IMR-90 (cell line): ENCODE results near the gene SMARCA4. TPM values are rescaled to one million over a fixed set of nuclear protein-coding genes. Genes with fewer than 3 reads are reported as not detected.
A peak's percentile ranks its signal among the peaks of the same experiment; 100 is the strongest.

ENCODE experiments used
- ATAC-seq: fragments of 200-7000 bp; cut with Tn5 transposase; 2 replicates; pipeline ENCODE4 v1.9.1; 2020; ENCODE audit warnings: low read depth, mild to moderate bottlenecking, moderate library complexity
- BruUV-seq: library from RNA; stranded (reverse); fragments of 400-500 nt; replicated peaks from 2 replicates; lab custom pipeline; 2021; lab: Mats Ljungman, UMichigan
- CTCF ChIA-PET: fragments of 300-600 bp; formaldehyde crosslinking; extraction: SDS; loops from one replicate; lab custom pipeline; 2021; ENCODE audit warnings: antibody characterized with exemption; lab: Yijun Ruan, JAX
- POLR2A ChIA-PET: fragments of 300-600 bp; sonication (Branson Sonifier 250); formaldehyde crosslinking; loops from one replicate; lab custom pipeline; 2022; ENCODE audit warnings: antibody characterized with exemption; ENCODE audit not compliant: unreplicated experiment; lab: Charles Lee
- DNase-seq: peaks from one replicate; pipeline ENCODE4 v3.0.0; 2013
- H2AFZ ChIP-seq: replicated peaks from 2 replicates; pipeline ENCODE3; 2013; ENCODE audit warnings: low read length, mild to moderate bottlenecking; ENCODE audit not compliant: poor library complexity
- H2AK5ac ChIP-seq: 2 replicates; pipeline ENCODE4 v1.6.1; 2013; ENCODE audit warnings: low read depth, low read length, inconsistent platforms
- H2AK9ac ChIP-seq: replicated peaks from 2 replicates; pipeline ENCODE3; 2013; ENCODE audit warnings: mild to moderate bottlenecking, low read depth, low read length, moderate library complexity; ENCODE audit not compliant: poor library complexity
- H2BK120ac ChIP-seq: 2 replicates; pipeline ENCODE4 v1.6.1; 2013; ENCODE audit warnings: low read depth, low read length, inconsistent platforms
- H2BK15ac ChIP-seq: 3 replicates; pipeline ENCODE4 v1.6.1; 2013; ENCODE audit warnings: low read depth, low read length, inconsistent platforms
- H2BK20ac ChIP-seq: 2 replicates; pipeline ENCODE4 v1.6.1; 2013; ENCODE audit warnings: low read depth, mild to moderate bottlenecking, inconsistent platforms, low read length, moderate library complexity
- H2BK5ac ChIP-seq: 2 replicates; pipeline ENCODE4 v1.6.1; 2013; ENCODE audit warnings: mild to moderate bottlenecking, low read depth, low read length, inconsistent platforms; ENCODE audit not compliant: poor library complexity, severe bottlenecking
- H3K14ac ChIP-seq: replicated peaks from 2 replicates; pipeline ENCODE4 v1.6.1; 2013; ENCODE audit warnings: low read depth, low read length, inconsistent platforms
- H3K18ac ChIP-seq: 2 replicates; pipeline ENCODE4 v1.6.1; 2013; ENCODE audit warnings: low read depth, low read length, control low read depth
- H3K23ac ChIP-seq: 2 replicates; pipeline ENCODE4 v1.6.1; 2013; ENCODE audit warnings: low read depth, low read length, inconsistent platforms
- H3K27ac ChIP-seq: 2 replicates; pipeline ENCODE4 v1.5.1; 2013; ENCODE audit warnings: mild to moderate bottlenecking, control low read depth, low read length; ENCODE audit not compliant: insufficient read depth
- H3K27me3 ChIP-seq: 2 replicates; pipeline ENCODE4 v1.6.1; 2013; ENCODE audit warnings: low read length; ENCODE audit not compliant: control insufficient read depth, insufficient read depth
- H3K36me3 ChIP-seq: 2 replicates; pipeline ENCODE4 v1.6.1; 2013; ENCODE audit warnings: low read length, mixed read lengths; ENCODE audit not compliant: control insufficient read depth, insufficient read depth
- H3K4ac ChIP-seq: 2 replicates; pipeline ENCODE4 v1.6.1; 2013; ENCODE audit warnings: low read depth, low read length, inconsistent platforms
- H3K4me1 ChIP-seq: 2 replicates; pipeline ENCODE4 v1.6.1; 2013; ENCODE audit warnings: low read length, mixed read lengths; ENCODE audit not compliant: control insufficient read depth, insufficient read depth
- H3K4me2 ChIP-seq: 2 replicates; pipeline ENCODE4 v1.6.1; 2013; ENCODE audit warnings: low read depth, mild to moderate bottlenecking, control low read depth, low read length, moderate library complexity
- H3K4me3 ChIP-seq: 2 replicates; pipeline ENCODE4 v1.5.1; 2013; ENCODE audit warnings: low read depth, mild to moderate bottlenecking, control low read depth, low read length, moderate library complexity; ENCODE audit not compliant: insufficient read depth
- H3K56ac ChIP-seq: 2 replicates; pipeline ENCODE4 v1.6.1; 2013; ENCODE audit warnings: low read length, inconsistent platforms; ENCODE audit not compliant: insufficient read depth; ENCODE audit errors: extremely low read depth
- H3K79me1 ChIP-seq, 2 experiments: 2 replicates each; pipeline ENCODE4 v1.6.1; 2013; ENCODE audit warnings: low read length in 2 of 2, inconsistent platforms in 1 of 2, low read depth in 1 of 2
- H3K9ac ChIP-seq: 2 replicates; pipeline ENCODE4 v1.6.1; 2013; ENCODE audit warnings: low read depth, low read length, control low read depth
- H3K9me1 ChIP-seq: 2 replicates; pipeline ENCODE4 v1.6.1; 2013; ENCODE audit warnings: low read length, inconsistent platforms; ENCODE audit not compliant: insufficient read depth
- H3K9me3 ChIP-seq: 2 replicates; pipeline ENCODE4 v1.6.1; 2013; ENCODE audit warnings: low read length; ENCODE audit not compliant: control insufficient read depth, insufficient read depth
- H4K20me1 ChIP-seq: 2 replicates; pipeline ENCODE4 v1.6.1; 2013; ENCODE audit warnings: low read length, inconsistent platforms; ENCODE audit not compliant: insufficient read depth
- H4K5ac ChIP-seq: 2 replicates; pipeline ENCODE4 v1.6.1; 2013; ENCODE audit warnings: mild to moderate bottlenecking, low read depth, low read length, control low read depth
- H4K8ac ChIP-seq, 2 experiments: 2 replicates each; pipeline ENCODE4 v1.6.1; 2013; ENCODE audit warnings: low read depth in 2 of 2, low read length in 2 of 2, control low read depth in 1 of 2, inconsistent platforms in 1 of 2
- H4K91ac ChIP-seq: 2 replicates; pipeline ENCODE4 v1.6.1; 2013; ENCODE audit warnings: low read depth, low read length, inconsistent platforms; ENCODE audit not compliant: insufficient read depth
- BHLHE40 ChIP-seq: fragments of 150-350 bp; IDR thresholded peaks from 2 replicates; pipeline ENCODE4 v1.6.1; 2016; ENCODE audit warnings: mild to moderate bottlenecking, low read depth, low read length
- CEBPB ChIP-seq: IDR thresholded peaks from 2 replicates; pipeline ENCODE4 v1.6.1; 2012; ENCODE audit warnings: low read depth, low read length, improper control_type of control experiment
- ELK1 ChIP-seq: fragments of 150-350 bp; IDR thresholded peaks from 2 replicates; pipeline ENCODE4 v1.6.1; 2016; ENCODE audit warnings: low read depth, mild to moderate bottlenecking, low read length, moderate library complexity, borderline replicate concordance
- FOS ChIP-seq: fragments of 150-350 bp; IDR thresholded peaks from 2 replicates; pipeline ENCODE4 v1.6.1; 2016; ENCODE audit warnings: low read depth, low read length
- MAFK ChIP-seq: IDR thresholded peaks from 2 replicates; pipeline ENCODE4 v1.6.1; 2012; ENCODE audit warnings: low read depth, low read length, improper control_type of control experiment
- MAZ ChIP-seq: IDR thresholded peaks from 2 replicates; pipeline ENCODE4 v1.6.1; 2012; ENCODE audit warnings: low read depth, mild to moderate bottlenecking, low read length, improper control_type of control experiment, moderate library complexity, borderline replicate concordance
- NFE2L2 ChIP-seq: fragments of 150-350 bp; IDR thresholded peaks from 2 replicates; pipeline ENCODE4 v1.6.1; 2016; ENCODE audit warnings: low read depth, mild to moderate bottlenecking, low read length
- POLR2A ChIP-seq: IDR thresholded peaks from 2 replicates; pipeline ENCODE4 v1.6.1; 2012; ENCODE audit warnings: mild to moderate bottlenecking, low read depth, low read length
- RAD21 ChIP-seq: IDR thresholded peaks from 2 replicates; pipeline ENCODE4 v1.6.1; 2012; ENCODE audit warnings: low read length, improper control_type of control experiment
- RCOR1 ChIP-seq: IDR thresholded peaks from 2 replicates; pipeline ENCODE4 v1.6.1; 2012; ENCODE audit warnings: mild to moderate bottlenecking, low read length, improper control_type of control experiment; ENCODE audit not compliant: insufficient replicate concordance
- RFX5 ChIP-seq: IDR thresholded peaks from 2 replicates; pipeline ENCODE4 v1.8.0; 2012; ENCODE audit warnings: low read depth, mild to moderate bottlenecking, low read length, moderate library complexity
- SMC3 ChIP-seq: fragments of 150-350 bp; IDR thresholded peaks from 2 replicates; pipeline ENCODE4 v1.6.1; 2016; ENCODE audit warnings: low read depth, mild to moderate bottlenecking, antibody characterized with exemption, low read length, moderate library complexity
- WGBS, 2 experiments: methylation state at CpG; one replicate each; pipeline versions ENCODE4 v1.1.5 to v1.1.7; 2013; ENCODE audit warnings: missing lambda C conversion rate in 2 of 2; ENCODE audit not compliant: insufficient read length in 1 of 2; ENCODE audit errors: extremely low coverage in 2 of 2; 5-methylcytosine and 5-hydroxymethylcytosine counted together
- dilution Hi-C: fragments of 300-500 bp; cut with HindIII; formaldehyde crosslinking; loops from one replicate; pipeline ENCODE4 v1.14.3; 2018; ENCODE audit warnings: low sequenced_read_pairs; ENCODE audit not compliant: unreplicated experiment
- in situ Hi-C: fragments of 300-500 bp; cut with MboI; formaldehyde crosslinking; loops from 3 replicates; pipeline ENCODE4 v1.14.3; 2019; ENCODE audit warnings: low sequenced_read_pairs, inconsistent platforms, mixed read lengths
- intact Hi-C: fragments of 100-400 bp; cut with micrococcal nuclease; formaldehyde crosslinking; loops from 2 replicates; pipeline ENCODE4 v1.10.0; 2022
- polyA plus RNA-seq, 3 experiments: library from polyadenylated mRNA; depleted of rRNA; stranded (reverse); fragments of >200 nt; gene quantifications; 2 replicates each; pipeline ENCODE4 v1.2.3, GENCODE V29; 2012; ENCODE audit warnings: low replicate concordance in 1 of 3
- total RNA-seq: library from RNA; depleted of rRNA; stranded (reverse); fragments of >200 nt; gene quantifications from 2 replicates; pipeline ENCODE4 v1.2.3, GENCODE V29; 2012
- TF ChIP-seq, protein P1 (sequence below): fragments of 150-350 bp; IDR thresholded peaks from 2 replicates; pipeline ENCODE4 v1.6.1; 2017; ENCODE audit warnings: mild to moderate bottlenecking, antibody characterized with exemption, low read length, low read depth
- TF ChIP-seq, protein P2 (sequence below): conservative IDR thresholded peaks from 2 replicates; pipeline ENCODE4 v1.5.1; 2012; ENCODE audit warnings: mild to moderate bottlenecking, low read depth, low read length, improper control_type of control experiment

SMARCA4 gene
- total and polyA plus RNA-seq, 2 of the 4 experiments (the other 2 are of a cell fraction) = 41.4 to 85.6 TPM

GRCh38 chr19:11094520-11094894 lies 133.7 kb downstream of the SMARCA4 start:
- DNase-seq (no peak), ATAC-seq (no peak)
- Histone ChIP-seq H2AK9ac (peak overlapping the region; percentile 53), H3K14ac (peak overlapping the region; percentile 52; the same call in 1 of the 2 replicates), H2AFZ (peak overlapping the region; percentile 41), H3K18ac (peak overlapping the region; percentile 19; the same call in 1 of the 2 replicates), H4K91ac (peak overlapping the region; percentile 63; the same call in 1 of the 2 replicates), H3K79me1 (peaks cover 29 to 92% of the 10 kb centered on the region in 2 experiments), H4K20me1 (peaks cover 72% of the 10 kb centered on the region), H4K8ac (peak overlapping the region; percentile 13 to 53; a peak in 2 of 4 replicates), H3K27me3 (no peaks in the 10 kb centered on the region), H3K9me3 (no peaks in the 10 kb centered on the region), H2BK15ac (no peak overlapping the region), H2BK120ac (peak overlapping the region; percentile 75), H3K9ac (no peak overlapping the region), H3K4me3 (no peak overlapping the region), H3K56ac (no peak overlapping the region), H2BK20ac (peak overlapping the region; percentile 65), H3K4ac (peak overlapping the region; percentile 88), H2BK5ac (peak overlapping the region; percentile 77), H2AK5ac (peak overlapping the region; percentile 91), H3K9me1 (peaks cover 21% of the 10 kb centered on the region), H3K36me3 (peaks cover 11% of the 10 kb centered on the region), H3K4me1 (peaks cover 11% of the 10 kb centered on the region), H3K27ac (peak overlapping the region; percentile 34), H4K5ac (peak overlapping the region; percentile 12; the same call in 1 of the 2 replicates), H3K23ac (peak overlapping the region; percentile 52; the same call in 1 of the 2 replicates), H3K4me2 (peak overlapping the region; percentile 58; the same call in 1 of the 2 replicates)
- no TSS peak for BruUV-seq
- POLR2A ChIA-PET = no interaction called here
- no peak for TF ChIP-seq MAFK
- TF ChIP-seq ELK1 = no peak
- no peak for TF ChIP-seq FOS
- no peak for TF ChIP-seq RFX5
- TF ChIP-seq MAZ = no peak
- no peak for TF ChIP-seq POLR2A
- no peak for TF ChIP-seq BHLHE40
- TF ChIP-seq, protein P1, sequence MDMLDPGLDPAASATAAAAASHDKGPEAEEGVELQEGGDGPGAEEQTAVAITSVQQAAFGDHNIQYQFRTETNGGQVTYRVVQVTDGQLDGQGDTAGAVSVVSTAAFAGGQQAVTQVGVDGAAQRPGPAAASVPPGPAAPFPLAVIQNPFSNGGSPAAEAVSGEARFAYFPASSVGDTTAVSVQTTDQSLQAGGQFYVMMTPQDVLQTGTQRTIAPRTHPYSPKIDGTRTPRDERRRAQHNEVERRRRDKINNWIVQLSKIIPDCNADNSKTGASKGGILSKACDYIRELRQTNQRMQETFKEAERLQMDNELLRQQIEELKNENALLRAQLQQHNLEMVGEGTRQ = no peak
- TF ChIP-seq, protein P2, sequence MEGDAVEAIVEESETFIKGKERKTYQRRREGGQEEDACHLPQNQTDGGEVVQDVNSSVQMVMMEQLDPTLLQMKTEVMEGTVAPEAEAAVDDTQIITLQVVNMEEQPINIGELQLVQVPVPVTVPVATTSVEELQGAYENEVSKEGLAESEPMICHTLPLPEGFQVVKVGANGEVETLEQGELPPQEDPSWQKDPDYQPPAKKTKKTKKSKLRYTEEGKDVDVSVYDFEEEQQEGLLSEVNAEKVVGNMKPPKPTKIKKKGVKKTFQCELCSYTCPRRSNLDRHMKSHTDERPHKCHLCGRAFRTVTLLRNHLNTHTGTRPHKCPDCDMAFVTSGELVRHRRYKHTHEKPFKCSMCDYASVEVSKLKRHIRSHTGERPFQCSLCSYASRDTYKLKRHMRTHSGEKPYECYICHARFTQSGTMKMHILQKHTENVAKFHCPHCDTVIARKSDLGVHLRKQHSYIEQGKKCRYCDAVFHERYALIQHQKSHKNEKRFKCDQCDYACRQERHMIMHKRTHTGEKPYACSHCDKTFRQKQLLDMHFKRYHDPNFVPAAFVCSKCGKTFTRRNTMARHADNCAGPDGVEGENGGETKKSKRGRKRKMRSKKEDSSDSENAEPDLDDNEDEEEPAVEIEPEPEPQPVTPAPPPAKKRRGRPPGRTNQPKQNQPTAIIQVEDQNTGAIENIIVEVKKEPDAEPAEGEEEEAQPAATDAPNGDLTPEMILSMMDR = no peak
- no peak for TF ChIP-seq SMC3
- no peak for TF ChIP-seq CEBPB
- TF ChIP-seq RCOR1 = no peak
- TF ChIP-seq RAD21 = no peak
- no peak for TF ChIP-seq NFE2L2
- intact Hi-C loops (no loop called here), dilution Hi-C loops (no loop called here), in situ Hi-C loops (no loop called here)
- WGBS, 2 experiments = no CpG with 5 or more reads among the region's 4 CpGs
- CTCF ChIA-PET = interaction anchor here (0.6 kb wide), 2 partner anchors 50 to 74 kb away, joined by 3 to 4 read pairs; no protein-coding TSS in a partner anchor
